NB4 (cell line): ENCODE results near the gene RAB13.

Experiments used
- TF ChIP-seq, protein P1 (sequence below): IDR thresholded peaks from one replicate; pipeline ENCODE4 v1.5.1; 2012; ENCODE audit warnings: low read depth, low read length
- TF ChIP-seq, protein P2 (sequence below): IDR thresholded peaks from 2 replicates; pipeline ENCODE4 v1.6.1; 2011; ENCODE audit warnings: low read depth, low read length

- TF ChIP-seq, protein P1, sequence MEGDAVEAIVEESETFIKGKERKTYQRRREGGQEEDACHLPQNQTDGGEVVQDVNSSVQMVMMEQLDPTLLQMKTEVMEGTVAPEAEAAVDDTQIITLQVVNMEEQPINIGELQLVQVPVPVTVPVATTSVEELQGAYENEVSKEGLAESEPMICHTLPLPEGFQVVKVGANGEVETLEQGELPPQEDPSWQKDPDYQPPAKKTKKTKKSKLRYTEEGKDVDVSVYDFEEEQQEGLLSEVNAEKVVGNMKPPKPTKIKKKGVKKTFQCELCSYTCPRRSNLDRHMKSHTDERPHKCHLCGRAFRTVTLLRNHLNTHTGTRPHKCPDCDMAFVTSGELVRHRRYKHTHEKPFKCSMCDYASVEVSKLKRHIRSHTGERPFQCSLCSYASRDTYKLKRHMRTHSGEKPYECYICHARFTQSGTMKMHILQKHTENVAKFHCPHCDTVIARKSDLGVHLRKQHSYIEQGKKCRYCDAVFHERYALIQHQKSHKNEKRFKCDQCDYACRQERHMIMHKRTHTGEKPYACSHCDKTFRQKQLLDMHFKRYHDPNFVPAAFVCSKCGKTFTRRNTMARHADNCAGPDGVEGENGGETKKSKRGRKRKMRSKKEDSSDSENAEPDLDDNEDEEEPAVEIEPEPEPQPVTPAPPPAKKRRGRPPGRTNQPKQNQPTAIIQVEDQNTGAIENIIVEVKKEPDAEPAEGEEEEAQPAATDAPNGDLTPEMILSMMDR, result no peak
- TF ChIP-seq, protein P2, sequence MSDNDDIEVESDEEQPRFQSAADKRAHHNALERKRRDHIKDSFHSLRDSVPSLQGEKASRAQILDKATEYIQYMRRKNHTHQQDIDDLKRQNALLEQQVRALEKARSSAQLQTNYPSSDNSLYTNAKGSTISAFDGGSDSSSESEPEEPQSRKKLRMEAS, result no peak
These were observed 20.0 kb upstream of the RAB13 start for GRCh38 chr1:154006136-154006535.
